GM13977 (cell line): ENCODE data around the gene TMEM181.

Source experiments
- DNase-seq: peaks from one replicate; pipeline ENCODE4 v3.0.0; 2012; ENCODE audit warnings: low spot score
- CTCF ChIP-seq: IDR thresholded peaks from 2 replicates; pipeline ENCODE4 v1.5.1; 2012; ENCODE audit warnings: mild to moderate bottlenecking, control low read depth; ENCODE audit not compliant: insufficient read depth; ENCODE audit errors: extremely low read depth, missing control alignments
- in situ Hi-C: fragments of 300-500 bp; cut with MboI; formaldehyde crosslinking; loops from one replicate; pipeline ENCODE4 v1.12.0; 2022; ENCODE audit warnings: low sequenced_read_pairs, low pct_unique_long_range_greater_than_20kb, mixed read lengths, inconsistent platforms; ENCODE audit not compliant: unreplicated experiment

The TMEM181 gene

GRCh38 chr6:158557927-158558326, 2.0 kb upstream of the TMEM181 start:
- DNase-seq: no peak
- no peak for TF ChIP-seq CTCF
- in situ Hi-C loops: no loop called here

GRCh38 chr6:158558415-158559306, 1.2 kb upstream of the TMEM181 start:
- DNase-seq: no peak
- in situ Hi-C loops: no loop called here
- TF ChIP-seq CTCF: no peak

GRCh38 chr6:158559338-158559894, 475 bp upstream of the TMEM181 start:
- no peak for DNase-seq
- no peak for TF ChIP-seq CTCF
- in situ Hi-C loops: no loop called here

- DNase-seq: no peak
- in situ Hi-C loops: no loop called here
These were observed 987 bp downstream of the TMEM181 start for GRCh38 chr6:158560836-158561320.

GRCh38 chr6:158561321-158561884, 1.5 kb downstream of the TMEM181 start:
- in situ Hi-C loops: no loop called here
- TF ChIP-seq CTCF: no peak
- DNase-seq: no peak

More at GRCh38 chr6:158560836-158561320, 987 bp downstream of the TMEM181 start:
- no peak for TF ChIP-seq CTCF

GRCh38 chr6:158561938-158562337, 2.0 kb downstream of the TMEM181 start:
- in situ Hi-C loops: no loop called here
- TF ChIP-seq CTCF: no peak
- no peak for DNase-seq
